HG03097 (cell line): ENCODE data around the gene TENM4.
A peak's percentile ranks its signal among the peaks of the same experiment; 100 is the strongest.
"Not testable (repeated sequence)": the region's sequence is repeated elsewhere in the genome, so short reads cannot be mapped to it uniquely, and the experiment has no call there.

Source experiments
- ATAC-seq: cut with Tn5 transposase; IDR thresholded peaks from one replicate; pipeline ENCODE4 v1.9.1; 2021; ENCODE audit not compliant: unreplicated experiment, low FRiP score

The TENM4 gene

GRCh38 chr11:78647986-78648875 lies 792.6 kb downstream of the TENM4 start:
- no peak for ATAC-seq

GRCh38 chr11:78647266-78647915 lies 793.4 kb downstream of the TENM4 start:
- no peak for ATAC-seq

- ATAC-seq, result no peak
Observed at GRCh38 chr11:78646564-78647185, 794.2 kb downstream of the TENM4 start.

- peak; percentile 83 for ATAC-seq
Observed at GRCh38 chr11:78645226-78646202, 795.3 kb downstream of the TENM4 start.

GRCh38 chr11:78643676-78644056 lies 797.2 kb downstream of the TENM4 start:
- ATAC-seq, result no peak

DNA sequence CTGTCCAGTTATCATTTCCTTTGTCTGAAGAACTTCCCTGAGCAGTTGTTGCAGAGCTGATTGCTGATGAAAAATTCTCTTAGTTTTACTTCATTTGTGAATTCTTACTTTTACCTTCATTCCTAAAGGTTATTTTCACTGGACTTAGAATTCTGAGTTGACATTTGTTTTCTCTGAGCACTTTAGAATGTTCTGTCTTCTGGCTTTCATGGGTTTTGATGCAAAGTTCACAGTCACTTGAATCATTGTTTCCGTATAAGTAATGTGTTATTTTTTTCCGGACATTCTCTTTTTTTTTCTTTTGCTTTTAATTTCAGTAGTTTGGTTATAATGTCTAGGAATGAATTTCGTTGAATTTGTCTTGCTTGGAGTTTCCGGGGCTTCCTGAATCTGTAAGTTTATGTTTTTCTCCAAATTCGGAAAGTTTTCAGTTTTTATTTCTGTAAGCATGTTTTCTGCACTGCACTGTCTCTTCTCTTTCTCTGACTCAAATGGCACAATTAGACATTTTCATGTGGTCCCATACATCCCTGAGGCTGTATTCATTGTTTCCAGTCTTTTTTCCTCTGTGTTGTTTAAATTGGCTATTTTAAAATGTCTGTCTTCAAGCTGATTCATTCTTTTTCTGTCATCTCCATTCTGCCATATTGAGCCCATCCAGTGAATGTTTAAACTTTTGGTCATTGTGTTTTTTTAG lies 797.7 kb downstream of the TENM4 start:
- no peak for ATAC-seq

DNA sequence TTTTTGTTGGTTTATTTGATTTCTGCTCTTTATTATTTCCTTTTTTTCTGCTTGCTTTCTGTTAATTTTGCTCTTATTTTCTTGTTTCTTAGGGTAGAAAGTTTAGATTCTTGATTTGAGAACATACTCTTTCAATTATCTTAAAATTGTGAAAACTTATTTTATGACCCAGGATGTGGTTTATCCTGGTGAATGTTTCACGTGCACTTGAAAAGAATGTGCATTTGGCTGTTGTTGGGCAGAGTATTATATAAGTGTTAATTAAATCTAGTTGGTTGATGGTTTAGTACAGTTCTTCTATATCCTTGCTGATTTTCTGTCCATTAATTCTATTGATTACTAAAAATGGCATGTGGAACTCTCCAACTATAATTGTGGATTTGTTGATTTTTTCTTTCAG lies 799.3 kb downstream of the TENM4 start:
- ATAC-seq, result no peak

- ATAC-seq, result no peak
Observed at GRCh38 chr11:78638704-78639380, 802.0 kb downstream of the TENM4 start.

DNA sequence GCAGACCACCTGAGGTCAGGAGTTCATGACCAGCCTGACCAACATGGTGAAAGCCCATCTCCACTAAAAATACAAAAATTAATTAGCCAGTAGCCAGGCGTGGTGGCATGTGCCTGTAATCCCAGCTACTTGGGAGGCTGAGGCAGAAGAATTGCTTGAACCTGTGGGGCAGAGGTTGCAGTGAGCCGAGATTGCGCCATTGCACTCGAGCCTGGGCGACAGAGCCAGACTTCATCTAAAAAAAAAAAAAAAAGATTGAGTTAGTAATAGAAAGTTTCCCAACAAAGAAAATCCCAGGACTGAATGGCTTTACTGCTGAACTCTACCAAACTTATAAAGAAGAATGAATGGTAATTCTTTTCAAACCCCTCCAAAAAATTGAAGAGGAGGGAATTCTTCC lies 803.3 kb downstream of the TENM4 start:
- not testable (repeated sequence) for ATAC-seq

GRCh38 chr11:78635814-78636506 lies 804.9 kb downstream of the TENM4 start:
- ATAC-seq, result no peak

- no peak for ATAC-seq
Observed at GRCh38 chr11:78633516-78634310, 807.1 kb downstream of the TENM4 start.

DNA sequence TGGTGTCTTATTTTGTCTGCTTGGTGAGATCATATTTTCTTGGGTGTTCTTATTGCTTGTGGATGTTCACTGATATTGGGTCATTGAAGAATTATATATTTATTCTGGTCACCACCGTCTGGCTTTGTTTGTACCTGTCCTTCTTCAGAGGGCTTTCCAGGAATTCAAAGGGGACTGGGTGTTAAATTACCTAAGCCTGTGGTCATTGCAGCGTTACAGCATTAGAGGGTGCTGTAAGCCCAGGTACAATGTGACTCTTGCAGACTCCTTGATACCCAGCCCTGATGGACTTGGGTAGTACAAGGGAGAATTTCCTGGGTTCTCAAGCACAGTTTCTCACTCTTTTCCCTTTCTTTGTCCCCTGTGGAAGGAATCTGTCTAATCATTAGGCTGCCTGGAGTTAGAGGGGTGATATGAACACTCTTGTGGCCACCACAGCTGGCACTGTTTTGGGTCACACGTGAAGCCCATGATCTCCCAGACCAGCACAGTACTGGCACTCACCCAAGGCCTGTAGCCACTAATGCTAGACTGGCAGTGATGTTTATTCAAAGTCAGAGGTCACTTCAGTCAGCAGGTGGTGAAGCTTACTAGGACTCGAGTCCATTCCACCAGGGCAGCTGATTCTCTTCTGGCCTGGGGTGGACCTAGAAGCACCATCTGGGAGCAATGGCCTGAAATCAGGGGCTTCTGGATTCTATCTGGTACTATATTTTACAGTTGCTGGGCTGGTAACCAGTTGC lies 810.1 kb downstream of the TENM4 start:
- no peak for ATAC-seq

GRCh38 chr11:78630155-78630554 lies 810.7 kb downstream of the TENM4 start:
- ATAC-seq, result no peak

DNA sequence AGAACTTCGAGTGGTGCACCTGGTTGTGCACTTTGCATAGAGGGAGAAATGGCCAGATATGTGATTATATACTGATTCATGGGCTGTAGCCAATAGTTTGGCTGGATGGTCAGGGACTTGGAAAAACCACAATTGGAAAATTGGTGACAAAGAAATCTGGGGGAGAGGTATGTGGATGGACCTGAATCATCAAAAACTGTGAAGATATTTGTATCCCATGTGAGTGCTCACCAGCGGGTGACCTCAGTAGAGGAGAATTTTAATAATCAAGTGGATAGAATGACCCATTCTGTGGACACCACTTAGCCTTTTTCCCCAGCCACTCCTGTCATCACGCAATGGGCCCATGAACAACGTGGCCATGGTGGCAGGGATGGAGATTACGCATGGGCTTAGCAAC lies 818.2 kb downstream of the TENM4 start:
- ATAC-seq, result no peak

GRCh38 chr11:78620159-78620558 lies 820.7 kb downstream of the TENM4 start:
- no peak for ATAC-seq

DNA sequence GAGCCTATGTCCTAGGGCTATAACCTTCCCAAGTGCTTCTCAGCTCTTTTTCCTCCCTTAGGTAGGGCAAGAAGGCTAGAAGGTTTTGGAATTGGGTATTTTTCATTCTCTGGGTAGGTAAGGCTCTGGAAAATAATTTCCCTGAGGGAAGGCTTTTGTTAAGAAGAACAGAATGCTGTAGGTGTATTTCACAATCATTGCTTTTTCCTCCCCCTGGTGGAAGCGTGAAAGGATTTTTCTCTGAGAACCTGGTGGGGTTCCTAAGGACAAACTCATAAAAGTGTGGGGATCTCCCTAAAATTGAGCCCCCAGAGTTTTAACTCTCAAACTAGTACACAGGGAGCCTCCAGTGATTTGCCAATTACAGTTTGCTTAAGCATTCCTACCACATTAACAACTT lies 825.1 kb downstream of the TENM4 start:
- ATAC-seq, result no peak

- no peak for ATAC-seq
Observed at GRCh38 chr11:78613378-78613813, 827.4 kb downstream of the TENM4 start.
